Left ventricle myocardium inferior (tissue), 1 donor: ENCODE data around the gene STAP1. TPM values are rescaled to one million over a fixed set of nuclear protein-coding genes. Genes with fewer than 3 reads are reported as not detected.
A peak's percentile ranks its signal among the peaks of the same experiment; 100 is the strongest.

Experiments
- DNase-seq: peaks from one replicate; pipeline ENCODE4 v3.0.0-alpha.2; 2020
- H3K27ac ChIP-seq: fragments of 200-600 bp; replicated peaks from 2 replicates; pipeline ENCODE4 v1.8.0; 2021
- H3K27me3 ChIP-seq: fragments of 200-600 bp; 2 replicates; pipeline ENCODE4 v1.8.0; 2021; ENCODE audit warnings: low read depth
- H3K36me3 ChIP-seq: fragments of 200-600 bp; 2 replicates; pipeline ENCODE4 v1.8.0; 2021
- H3K4me1 ChIP-seq: fragments of 200-600 bp; 2 replicates; pipeline ENCODE4 v1.8.0; 2021
- H3K4me3 ChIP-seq: fragments of 200-600 bp; 2 replicates; pipeline ENCODE4 v1.8.0; 2021; ENCODE audit warnings: mild to moderate bottlenecking, moderate library complexity
- H3K9me3 ChIP-seq: fragments of 200-600 bp; replicated peaks from 2 replicates; pipeline ENCODE4 v1.8.0; 2021
- intact Hi-C: fragments of 100-400 bp; cut with micrococcal nuclease; formaldehyde crosslinking; loops from one replicate; pipeline ENCODE4 v1.11.0; 2022
- total RNA-seq: library from RNA; stranded (reverse); fragmentation: NEBNext Ultra II Directional; extraction: Animal tissue kit (Norgen Biotek cat#: 25700); gene quantifications from one replicate; pipeline ENCODE4 v1.2.1, GENCODE V29; 2021
- TF ChIP-seq, protein P1 (sequence below): fragments of 200-600 bp; IDR thresholded peaks from 2 replicates; pipeline ENCODE4 v1.8.0; 2021; ENCODE audit warnings: antibody characterized with exemption, mild to moderate bottlenecking, borderline replicate concordance
- donor health status: DM: no; HTN: yes; CAD: no; lungs with severe emphysema.

Gene STAP1
- total RNA-seq, 1 donor from 2014 or later, result not detected

DNA sequence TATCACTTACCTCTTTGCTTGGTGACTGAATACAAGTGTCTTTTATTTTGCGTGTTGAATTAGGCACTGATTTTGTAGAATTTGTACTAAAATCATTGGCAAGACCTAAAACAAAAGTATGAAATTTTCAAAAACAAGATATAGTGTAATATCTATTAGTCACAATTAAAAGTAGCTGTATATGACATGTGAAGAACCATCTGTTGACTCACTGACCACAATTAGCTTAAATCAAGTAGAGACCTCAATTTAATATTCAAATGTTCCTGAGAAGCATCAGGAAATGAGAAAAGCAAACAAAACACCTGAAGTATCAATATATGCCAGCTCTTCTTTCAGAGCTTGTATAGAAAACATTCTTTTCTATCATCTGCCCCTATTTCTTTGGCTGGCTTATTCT is 18.7 kb upstream of the STAP1 start:
- intact Hi-C loops, result no loop called here
- peaks cover 58% of the 10 kb centered on the region for H3K36me3 ChIP-seq
- TF ChIP-seq, protein P1, sequence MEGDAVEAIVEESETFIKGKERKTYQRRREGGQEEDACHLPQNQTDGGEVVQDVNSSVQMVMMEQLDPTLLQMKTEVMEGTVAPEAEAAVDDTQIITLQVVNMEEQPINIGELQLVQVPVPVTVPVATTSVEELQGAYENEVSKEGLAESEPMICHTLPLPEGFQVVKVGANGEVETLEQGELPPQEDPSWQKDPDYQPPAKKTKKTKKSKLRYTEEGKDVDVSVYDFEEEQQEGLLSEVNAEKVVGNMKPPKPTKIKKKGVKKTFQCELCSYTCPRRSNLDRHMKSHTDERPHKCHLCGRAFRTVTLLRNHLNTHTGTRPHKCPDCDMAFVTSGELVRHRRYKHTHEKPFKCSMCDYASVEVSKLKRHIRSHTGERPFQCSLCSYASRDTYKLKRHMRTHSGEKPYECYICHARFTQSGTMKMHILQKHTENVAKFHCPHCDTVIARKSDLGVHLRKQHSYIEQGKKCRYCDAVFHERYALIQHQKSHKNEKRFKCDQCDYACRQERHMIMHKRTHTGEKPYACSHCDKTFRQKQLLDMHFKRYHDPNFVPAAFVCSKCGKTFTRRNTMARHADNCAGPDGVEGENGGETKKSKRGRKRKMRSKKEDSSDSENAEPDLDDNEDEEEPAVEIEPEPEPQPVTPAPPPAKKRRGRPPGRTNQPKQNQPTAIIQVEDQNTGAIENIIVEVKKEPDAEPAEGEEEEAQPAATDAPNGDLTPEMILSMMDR, result no peak

DNA sequence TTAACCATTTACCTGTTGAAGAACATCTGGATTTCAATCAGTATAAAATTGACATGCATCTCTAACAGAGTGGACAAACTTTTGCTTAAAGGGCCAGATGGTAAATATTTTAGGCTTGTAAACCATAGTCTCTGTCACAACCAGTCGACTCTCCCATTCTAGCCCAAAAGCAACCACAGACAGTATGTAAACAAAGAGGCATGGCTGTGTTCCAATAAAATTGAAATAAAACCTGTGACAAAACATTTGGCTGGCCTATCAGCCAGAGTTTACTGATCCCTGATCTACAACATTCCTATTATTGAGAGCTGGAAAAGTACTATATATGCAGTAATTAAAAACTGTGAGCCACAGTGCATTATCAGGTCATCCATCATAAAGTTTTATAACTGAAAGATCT is 16.5 kb upstream of the STAP1 start:
- TF ChIP-seq, protein P1, result no peak
- Histone ChIP-seq H3K27ac (no peak overlapping the region), H3K27me3 (no peaks in the 10 kb centered on the region), H3K9me3 (no peaks in the 10 kb centered on the region), H3K36me3 (peaks cover 37% of the 10 kb centered on the region), H3K4me3 (no peak overlapping the region), H3K4me1 (peaks cover 42% of the 10 kb centered on the region)
- no peak for DNase-seq
- intact Hi-C loops, result no loop called here

More for the DNA sequence above, 18.7 kb upstream of the STAP1 start:
- DNase-seq, result no peak
- Histone ChIP-seq H3K9me3 (no peaks in the 10 kb centered on the region), H3K4me1 (peaks cover 30% of the 10 kb centered on the region), H3K4me3 (no peak overlapping the region), H3K27ac (no peak overlapping the region), H3K27me3 (no peaks in the 10 kb centered on the region)

DNA sequence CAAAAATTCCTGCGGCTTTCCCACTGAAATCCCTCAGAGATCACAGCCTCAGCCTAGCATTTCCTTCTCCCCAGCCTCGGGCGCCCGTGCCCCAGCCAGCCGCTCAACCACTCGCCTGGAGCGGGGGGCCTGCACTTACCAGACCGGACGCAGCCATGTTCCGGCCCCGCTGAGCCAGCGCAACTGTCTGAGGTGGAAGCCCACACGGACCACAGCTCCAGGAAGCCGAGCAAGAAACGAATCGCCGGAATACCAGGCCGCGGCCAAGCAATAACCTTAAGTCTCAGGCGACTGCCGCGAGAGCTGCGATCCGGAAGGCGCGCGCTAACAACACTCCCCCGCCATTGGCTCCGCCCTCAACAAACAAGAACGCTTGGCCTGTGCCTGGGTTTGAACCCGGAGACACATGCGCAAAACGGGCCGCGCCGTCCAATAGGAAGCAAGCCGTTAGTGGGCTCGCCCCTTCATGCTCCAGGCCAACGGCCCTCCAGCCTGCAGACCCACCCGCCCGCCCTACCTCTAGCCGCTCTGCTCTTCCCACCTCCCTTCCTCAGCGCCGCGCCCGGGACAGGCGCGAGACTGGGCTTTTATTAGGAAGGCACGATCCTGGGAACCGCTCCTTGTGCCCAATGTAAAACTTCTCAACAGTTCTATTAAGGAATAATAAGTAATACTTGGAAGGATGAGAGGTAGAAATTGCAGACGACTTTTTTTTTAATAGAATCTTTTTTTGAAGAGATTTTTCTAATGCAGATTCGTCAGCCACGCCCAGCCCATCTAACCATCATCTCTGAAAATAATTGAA is 13.1 kb upstream of the STAP1 start, which contains the start of gene CENPC:
TSS of gene CENPC (minus strand) at position 305 of the 805 bp plus-strand sequence. CDS start at position 157, 148 bp downstream.
- H3K4me1 ChIP-seq, result peaks cover 42% of the 10 kb centered on the region
- peak within 1 kb of the TSS; percentile 94 for H3K27ac ChIP-seq
- peak within 1 kb of the TSS; percentile 92 for H3K4me3 ChIP-seq
- H3K9me3 ChIP-seq, result no peaks in the 10 kb centered on the region
- peaks cover 5% of the 10 kb centered on the region for H3K36me3 ChIP-seq
- TF ChIP-seq, protein P1, result no peak
- peak; percentile 98 for DNase-seq
- H3K27me3 ChIP-seq, result no peaks in the 10 kb centered on the region
- intact Hi-C loops, result no loop called here

GRCh38 chr4:67546004-67546356 is 12.5 kb upstream of the STAP1 start:
- peaks cover 42% of the 10 kb centered on the region for H3K4me1 ChIP-seq
- H3K36me3 ChIP-seq, result no peaks in the 10 kb centered on the region
- TF ChIP-seq, protein P1, result no peak
- intact Hi-C loops, result no loop called here
- peak overlapping the region; percentile 92 for H3K4me3 ChIP-seq
- peak overlapping the region; percentile 94 for H3K27ac ChIP-seq
- H3K27me3 ChIP-seq, result no peaks in the 10 kb centered on the region
- no peak for DNase-seq
- H3K9me3 ChIP-seq, result no peaks in the 10 kb centered on the region

GRCh38 chr4:67546971-67547370 is 11.6 kb upstream of the STAP1 start:
- intact Hi-C loops, result no loop called here
- TF ChIP-seq, protein P1, result no peak
- Histone ChIP-seq H3K4me3 (no peak overlapping the region), H3K9me3 (no peaks in the 10 kb centered on the region), H3K36me3 (no peaks in the 10 kb centered on the region), H3K27ac (no peak overlapping the region), H3K27me3 (no peaks in the 10 kb centered on the region), H3K4me1 (peaks cover 35% of the 10 kb centered on the region)
- no peak for DNase-seq
